HCT116 (cell line): Measurements from ENCODE around the gene STRN3. TPM values are rescaled to one million over a fixed set of nuclear protein-coding genes. Genes with fewer than 3 reads are reported as not detected.

Experiments used
- ATAC-seq: fragments of 200-7000 bp; cut with Tn5 transposase; 2 replicates; pipeline ENCODE4 v1.9.1; 2020; ENCODE audit warnings: mild to moderate bottlenecking, moderate library complexity
- BruUV-seq: library from RNA; stranded (reverse); fragments of 400-500 nt; replicated peaks from 2 replicates; lab custom pipeline; 2021; lab: Mats Ljungman, UMichigan
- CTCF ChIA-PET: fragments of 300-600 bp; sonication (Branson Sonifier 250); formaldehyde crosslinking; loops from one replicate; lab custom pipeline; 2021; ENCODE audit warnings: antibody characterized with exemption; lab: Charles Lee
- POLR2A ChIA-PET: fragments of 300-600, 350-600 bp; sonication (Branson Sonifier 250); formaldehyde crosslinking; loops from one replicate; lab custom pipeline; 2021; ENCODE audit warnings: antibody characterized with exemption; lab: Charles Lee
- RAD21 ChIA-PET, 2 experiments: fragments of 300-600 bp; sonication (Branson Sonifier 250); formaldehyde crosslinking; loops; one replicate each; lab custom pipeline; 2023; ENCODE audit warnings: low total read pairs in 2 of 2; ENCODE audit not compliant: uncharacterized antibody in 2 of 2, unreplicated experiment in 2 of 2, low non-redundant PET in 1 of 2; lab: Charles Lee
- DNase-seq: peaks from one replicate; pipeline ENCODE4 v3.0.0-alpha.2; 2010; ENCODE audit warnings: low read depth, low spot score
- H2AFZ ChIP-seq: fragments of 200-600 bp; shearing (Covaris generic), sonication (generic); 2 replicates; pipeline ENCODE4 v1.6.1; 2017; ENCODE audit warnings: low read depth, mixed run types, mixed read lengths, antibody characterized with exemption, low read length; ENCODE audit not compliant: poor library complexity, severe bottlenecking
- H3K27ac ChIP-seq: 2 replicates; pipeline ENCODE4 v1.5.1; 2012; ENCODE audit warnings: low read depth, low read length
- H3K27me3 ChIP-seq: fragments of 200-600 bp; sonication (generic); 2 replicates; pipeline ENCODE4 v1.6.1; 2016; ENCODE audit warnings: mixed run types, low read length, mixed read lengths; ENCODE audit not compliant: insufficient read depth
- H3K36me3 ChIP-seq, 2 experiments: fragments of 200-500 bp in 1 of 2; fragments of 200-600 bp in 1 of 2; sonication (Bioruptor generic) in 1 of 2; sonication (generic) in 1 of 2; 2 replicates each; pipeline versions ENCODE4 v1.5.1 to v1.6.1; 2014 to 2016; ENCODE audit warnings: low read length in 2 of 2, inconsistent platforms in 1 of 2, mixed read lengths in 1 of 2, mixed run types in 1 of 2; ENCODE audit not compliant: insufficient read depth in 2 of 2, control insufficient read depth in 1 of 2
- H3K4me1 ChIP-seq, 2 experiments: fragments of 200-600 bp in 1 of 2; sonication (generic) in 1 of 2; 2 replicates each; pipeline versions ENCODE4 v1.5.1 to v1.6.1; 2012 to 2017; ENCODE audit warnings: low read length in 2 of 2, inconsistent platforms in 1 of 2, mild to moderate bottlenecking in 1 of 2, mixed read lengths in 1 of 2, mixed run types in 1 of 2, moderate library complexity in 1 of 2; ENCODE audit not compliant: insufficient read depth in 2 of 2, control insufficient read depth in 1 of 2
- H3K4me2 ChIP-seq: fragments of 200-600 bp; sonication (generic); 2 replicates; pipeline ENCODE4 v1.6.1; 2017; ENCODE audit warnings: mixed run types, low read length, mixed read lengths
- H3K4me3 ChIP-seq, 2 experiments: fragments of 200-600 bp in 1 of 2; sonication (generic) in 1 of 2; replicated peaks in 1 of 2; 2 replicates each; pipeline ENCODE4 v1.5.1; 2011 to 2016; ENCODE audit warnings: low read length in 2 of 2, control low read depth in 1 of 2, low read depth in 1 of 2, mild to moderate bottlenecking in 1 of 2, mixed read lengths in 1 of 2, mixed run types in 1 of 2
- H3K79me2 ChIP-seq: fragments of 200-600 bp; sonication (generic); 2 replicates; pipeline ENCODE4 v1.6.1; 2017; ENCODE audit warnings: mild to moderate bottlenecking, mixed run types, low read length, moderate library complexity, mixed read lengths; ENCODE audit not compliant: insufficient read depth
- H3K9ac ChIP-seq: fragments of 200-600 bp; sonication (generic); 2 replicates; pipeline ENCODE4 v1.6.1; 2016; ENCODE audit warnings: low read length, mixed read lengths
- H3K9me2 ChIP-seq: fragments of 200-600 bp; sonication (generic), shearing (Covaris generic); 2 replicates; pipeline ENCODE4 v1.6.1; 2017; ENCODE audit warnings: mixed run types, mild to moderate bottlenecking, moderate library complexity; ENCODE audit not compliant: insufficient read depth
- H3K9me3 ChIP-seq, 2 experiments: fragments of 200-500 bp in 1 of 2; fragments of 200-600 bp in 1 of 2; sonication (Bioruptor generic) in 1 of 2; sonication (generic) in 1 of 2; 2 replicates each; pipeline ENCODE4 v1.6.1; 2014 to 2017; ENCODE audit warnings: low read length in 2 of 2, mixed read lengths in 2 of 2, inconsistent platforms in 1 of 2, low read depth in 1 of 2, mild to moderate bottlenecking in 1 of 2, mixed run types in 1 of 2, moderate library complexity in 1 of 2; ENCODE audit not compliant: control insufficient read depth in 1 of 2, insufficient read depth in 1 of 2
- H4K20me1 ChIP-seq: fragments of 200-600 bp; sonication (generic), shearing (Covaris generic); 2 replicates; pipeline ENCODE4 v1.6.1; 2017; ENCODE audit warnings: mixed run types, mild to moderate bottlenecking, moderate library complexity; ENCODE audit not compliant: insufficient read depth
- ATF3 ChIP-seq: IDR thresholded peaks from 2 replicates; pipeline ENCODE4 v1.6.1; 2012
- CBX3 ChIP-seq: IDR thresholded peaks from 2 replicates; pipeline ENCODE4 v1.6.1; 2012; ENCODE audit warnings: low read depth
- EGR1 ChIP-seq: IDR thresholded peaks from 2 replicates; pipeline ENCODE4 v1.6.1; 2012; ENCODE audit warnings: low read depth
- ELF1 ChIP-seq: IDR thresholded peaks from 2 replicates; pipeline ENCODE4 v1.6.1; 2012; ENCODE audit warnings: low read depth, borderline replicate concordance
- EZH2 ChIP-seq: fragments of 200-600 bp; sonication (generic); IDR thresholded peaks from 2 replicates; pipeline ENCODE4 v1.6.1; 2017; ENCODE audit warnings: antibody characterized with exemption, mixed run types
- EZH2phosphoT487 ChIP-seq: fragments of 200-600 bp; IDR thresholded peaks from 2 replicates; pipeline ENCODE4 v1.6.1; 2018; ENCODE audit warnings: antibody characterized with exemption, borderline replicate concordance
- FOSL1 ChIP-seq: IDR thresholded peaks from 2 replicates; pipeline ENCODE4 v1.6.1; 2012; ENCODE audit warnings: low read depth
- JUND ChIP-seq: IDR thresholded peaks from 2 replicates; pipeline ENCODE4 v1.6.1; 2012
- MAX ChIP-seq: IDR thresholded peaks from 2 replicates; pipeline ENCODE4 v1.6.1; 2012
- POLR2A ChIP-seq: IDR thresholded peaks from 2 replicates; pipeline ENCODE4 v1.7.0; 2011; ENCODE audit warnings: borderline replicate concordance; ENCODE audit not compliant: insufficient read depth, insufficient read length; ENCODE audit errors: extremely low read depth
- POLR2AphosphoS5 ChIP-seq: IDR thresholded peaks from 2 replicates; pipeline ENCODE4 v1.6.1; 2011; ENCODE audit warnings: mild to moderate bottlenecking, low read depth, low read length, moderate library complexity
- RAD21 ChIP-seq: IDR thresholded peaks from 2 replicates; pipeline ENCODE4 v1.6.1; 2012; ENCODE audit warnings: low read depth, mild to moderate bottlenecking
- REST ChIP-seq: IDR thresholded peaks from 2 replicates; pipeline ENCODE4 v1.6.1; 2012; ENCODE audit warnings: low read depth
- SP1 ChIP-seq: IDR thresholded peaks from 2 replicates; pipeline ENCODE4 v1.6.1; 2012; ENCODE audit warnings: low read depth
- YY1 ChIP-seq: IDR thresholded peaks from 2 replicates; pipeline ENCODE4 v1.6.1; 2011; ENCODE audit warnings: low read length, low read depth, moderate library complexity, mild to moderate bottlenecking; ENCODE audit not compliant: insufficient replicate concordance; ENCODE audit errors: extremely low read depth
- ZBTB33 ChIP-seq: IDR thresholded peaks from 2 replicates; pipeline ENCODE4 v1.6.1; 2011; ENCODE audit warnings: mild to moderate bottlenecking, low read length, moderate library complexity; ENCODE audit not compliant: insufficient replicate concordance; ENCODE audit errors: extremely low read depth
- ZFX ChIP-seq: fragments of 450-650 bp; IDR thresholded peaks from 2 replicates; pipeline ENCODE4 v1.6.1; 2017
- ZNF274 ChIP-seq: fragments of 200-500 bp; sonication (Bioruptor generic); IDR thresholded peaks from 2 replicates; pipeline ENCODE4 v1.6.1; 2014; ENCODE audit warnings: mild to moderate bottlenecking, low read depth, low read length, inconsistent platforms
- intact Hi-C: fragments of 100-400 bp; cut with micrococcal nuclease; formaldehyde crosslinking; loops from 2 replicates; pipeline ENCODE4 v1.10.0; 2022
- total RNA-seq: library from RNA; stranded (reverse); gene quantifications from one replicate; pipeline ENCODE4 v1.2.1, GENCODE V29; 2021; ENCODE audit not compliant: unreplicated experiment

Gene STRN3
- total RNA-seq, 1 experiment from 2014 or later = 43.4 TPM

- Histone ChIP-seq H3K9me3 (no peaks in the 10 kb centered on the region), H3K4me1 (peaks cover 0 to 4% of the 10 kb centered on the region in 2 experiments; a peak in 2 of 4 replicates), H3K4me3 (no peak overlapping the region), H3K27me3 (no peaks in the 10 kb centered on the region), H3K36me3 (no peaks in the 10 kb centered on the region), H4K20me1 (no peaks in the 10 kb centered on the region), H3K27ac (no peak overlapping the region), H3K9ac (no peak overlapping the region), H2AFZ (no peak overlapping the region), H3K4me2 (no peak overlapping the region), H3K79me2 (no peaks in the 10 kb centered on the region), H3K9me2 (no peaks in the 10 kb centered on the region)
- ChIA-PET RAD21 (no interaction called here), CTCF (no interaction called here), POLR2A (no interaction called here)
- DNase-seq = no peak
- TF ChIP-seq ZFX (no peak), ELF1 (no peak), POLR2A (no peak), EZH2 (no peak), ZBTB33 (no peak), REST (no peak), SP1 (no peak), JUND (no peak), CBX3 (no peak), ATF3 (no peak), RAD21 (no peak), EGR1 (no peak), ZNF274 (no peak), EZH2phosphoT487 (no peak), POLR2AphosphoS5 (no peak), MAX (no peak), YY1 (no peak), FOSL1 (no peak)
- ATAC-seq = no peak
- BruUV-seq = no TSS peak
- intact Hi-C loops = no loop called here
These were observed 45.0 kb upstream of the STRN3 start for GRCh38 chr14:31071151-31071550.
